Activated CD4-positive, alpha-beta memory T cell treated with anti-CD3 and anti-CD28 coated beads for 36 hours (primary cell): ENCODE results near the gene UVRAG. TPM values are rescaled to one million over a fixed set of nuclear protein-coding genes. Genes with fewer than 3 reads are reported as not detected.

Experiments
- CTCF ChIA-PET: fragments of 350-600 bp; sonication (Branson Sonifier 250); formaldehyde crosslinking; loops from one replicate; lab custom pipeline; 2021; ENCODE audit warnings: antibody characterized with exemption, inconsistent platforms; lab: Charles Lee
- POLR2A ChIA-PET: fragments of 350-600 bp; sonication (Branson Sonifier 250); formaldehyde crosslinking; loops from one replicate; lab custom pipeline; 2021; ENCODE audit warnings: antibody characterized with exemption; lab: Charles Lee
- DNase-seq: peaks from one replicate; pipeline ENCODE4 v3.0.0-alpha.2; 2020
- H3K27ac Mint-ChIP-seq: one replicate; pipeline ENCODE4 v1.8.0; 2021; ENCODE audit warnings: mixed read lengths
- H3K27me3 Mint-ChIP-seq: one replicate; pipeline ENCODE4 v1.8.0; 2021; ENCODE audit warnings: mixed read lengths
- H3K36me3 Mint-ChIP-seq: one replicate; pipeline ENCODE4 v1.8.0; 2021; ENCODE audit warnings: mixed read lengths
- H3K4me1 Mint-ChIP-seq: one replicate; pipeline ENCODE4 v1.8.0; 2021; ENCODE audit warnings: low read depth, mixed read lengths
- H3K4me3 Mint-ChIP-seq: one replicate; pipeline ENCODE4 v1.8.0; 2021; ENCODE audit warnings: mild to moderate bottlenecking, mixed read lengths
- H3K9me3 Mint-ChIP-seq: one replicate; pipeline ENCODE4 v1.8.0; 2021; ENCODE audit warnings: mixed read lengths
- intact Hi-C: fragments of 100-400 bp; cut with micrococcal nuclease; formaldehyde crosslinking; loops from one replicate; pipeline ENCODE4 v1.15.1; 2023
- total RNA-seq, 2 experiments: library from RNA; stranded (reverse); gene quantifications; one replicate each; pipeline ENCODE4 v1.2.3, GENCODE V29; 2021

UVRAG gene
- total RNA-seq, 2 experiments from 2014 or later, result 15.5 to 16.7 TPM

- no peaks in the 10 kb centered on the region for H3K9me3 Mint-ChIP-seq
- ChIA-PET CTCF (no interaction called here), POLR2A (no interaction called here)
- peaks cover 16% of the 10 kb centered on the region for H3K36me3 Mint-ChIP-seq
- no peaks in the 10 kb centered on the region for H3K27me3 Mint-ChIP-seq
- intact Hi-C loops, result no loop called here
- H3K27ac Mint-ChIP-seq, result no peak overlapping the region
- DNase-seq, result no peak
- H3K4me1 Mint-ChIP-seq, result peaks cover 9% of the 10 kb centered on the region
- H3K4me3 Mint-ChIP-seq, result no peak overlapping the region
Observed at GRCh38 chr11:76025817-76026216, 210.8 kb downstream of the UVRAG start.

- CTCF ChIA-PET, result no interaction called here
- intact Hi-C loops, result no loop called here
- peaks cover 16% of the 10 kb centered on the region for H3K36me3 Mint-ChIP-seq
- H3K4me1 Mint-ChIP-seq, result peaks cover 5% of the 10 kb centered on the region
- POLR2A ChIA-PET, result no interaction called here
- no peak overlapping the region for H3K4me3 Mint-ChIP-seq
- no peaks in the 10 kb centered on the region for H3K27me3 Mint-ChIP-seq
- DNase-seq, result no peak
- no peak overlapping the region for H3K27ac Mint-ChIP-seq
- no peaks in the 10 kb centered on the region for H3K9me3 Mint-ChIP-seq
Observed at GRCh38 chr11:76026281-76026680, 211.3 kb downstream of the UVRAG start.

GRCh38 chr11:76026862-76027261 is 211.9 kb downstream of the UVRAG start:
- ChIA-PET CTCF (no interaction called here), POLR2A (no interaction called here)
- Mint-ChIP-seq H3K36me3 (peaks cover 16% of the 10 kb centered on the region), H3K27ac (no peak overlapping the region), H3K9me3 (no peaks in the 10 kb centered on the region), H3K4me3 (no peak overlapping the region), H3K27me3 (no peaks in the 10 kb centered on the region), H3K4me1 (peaks cover 3% of the 10 kb centered on the region)
- no peak for DNase-seq
- intact Hi-C loops, result no loop called here

GRCh38 chr11:76030286-76030685 is 215.3 kb downstream of the UVRAG start:
- ChIA-PET CTCF (no interaction called here), POLR2A (no interaction called here)
- no peak overlapping the region for H3K27ac Mint-ChIP-seq
- intact Hi-C loops, result no loop called here
- no peaks in the 10 kb centered on the region for H3K27me3 Mint-ChIP-seq
- DNase-seq, result no peak
- no peaks in the 10 kb centered on the region for H3K9me3 Mint-ChIP-seq
- H3K4me1 Mint-ChIP-seq, result no peaks in the 10 kb centered on the region
- H3K4me3 Mint-ChIP-seq, result no peak overlapping the region
- peaks cover 10% of the 10 kb centered on the region for H3K36me3 Mint-ChIP-seq

- no peak for DNase-seq
- ChIA-PET CTCF (no interaction called here), POLR2A (no interaction called here)
- Mint-ChIP-seq H3K4me1 (no peaks in the 10 kb centered on the region), H3K27ac (no peak overlapping the region), H3K36me3 (peaks cover 10% of the 10 kb centered on the region), H3K9me3 (no peaks in the 10 kb centered on the region), H3K27me3 (no peaks in the 10 kb centered on the region), H3K4me3 (no peak overlapping the region)
- intact Hi-C loops, result no loop called here
Observed at GRCh38 chr11:76030968-76031590, 216.1 kb downstream of the UVRAG start.

- intact Hi-C loops, result no loop called here
- Mint-ChIP-seq H3K27me3 (no peaks in the 10 kb centered on the region), H3K27ac (no peak overlapping the region), H3K36me3 (peaks cover 7% of the 10 kb centered on the region), H3K4me1 (no peaks in the 10 kb centered on the region), H3K4me3 (no peak overlapping the region), H3K9me3 (no peaks in the 10 kb centered on the region)
- POLR2A ChIA-PET, result no interaction called here
- no peak for DNase-seq
- CTCF ChIA-PET, result interaction anchor here (2.2 kb wide), 1 partner anchor 118 kb away, joined by 5 read pairs; no protein-coding TSS in a partner anchor
Observed at GRCh38 chr11:76033699-76034098, 218.7 kb downstream of the UVRAG start.

GRCh38 chr11:76035020-76035419 is 220.0 kb downstream of the UVRAG start:
- intact Hi-C loops, result no loop called here
- no peaks in the 10 kb centered on the region for H3K9me3 Mint-ChIP-seq
- H3K4me1 Mint-ChIP-seq, result no peaks in the 10 kb centered on the region
- no peak overlapping the region for H3K27ac Mint-ChIP-seq
- no peaks in the 10 kb centered on the region for H3K27me3 Mint-ChIP-seq
- H3K4me3 Mint-ChIP-seq, result no peak overlapping the region
- no peak for DNase-seq
- CTCF ChIA-PET, result interaction anchor here (2.2 kb wide), 1 partner anchor 117 kb away, joined by 5 read pairs; no protein-coding TSS in a partner anchor
- H3K36me3 Mint-ChIP-seq, result peaks cover 4% of the 10 kb centered on the region
- POLR2A ChIA-PET, result no interaction called here

GRCh38 chr11:76038608-76039007 is 223.6 kb downstream of the UVRAG start:
- no peak overlapping the region for H3K4me3 Mint-ChIP-seq
- DNase-seq, result no peak
- CTCF ChIA-PET, result no interaction called here
- H3K36me3 Mint-ChIP-seq, result peaks cover 5% of the 10 kb centered on the region
- no peak overlapping the region for H3K27ac Mint-ChIP-seq
- intact Hi-C loops, result no loop called here
- H3K4me1 Mint-ChIP-seq, result no peaks in the 10 kb centered on the region
- no peaks in the 10 kb centered on the region for H3K27me3 Mint-ChIP-seq
- POLR2A ChIA-PET, result no interaction called here
- H3K9me3 Mint-ChIP-seq, result no peaks in the 10 kb centered on the region

- H3K27ac Mint-ChIP-seq, result no peak overlapping the region
- ChIA-PET POLR2A (no interaction called here), CTCF (interaction anchor here (0.8 kb wide), 1 partner anchor 34 kb away, joined by 3 read pairs; no protein-coding TSS in a partner anchor)
- peaks cover 12% of the 10 kb centered on the region for H3K36me3 Mint-ChIP-seq
- DNase-seq, result no peak
- no peaks in the 10 kb centered on the region for H3K27me3 Mint-ChIP-seq
- no peaks in the 10 kb centered on the region for H3K4me1 Mint-ChIP-seq
- H3K4me3 Mint-ChIP-seq, result no peak overlapping the region
- H3K9me3 Mint-ChIP-seq, result peaks cover 8% of the 10 kb centered on the region
- intact Hi-C loops, result no loop called here
Observed at GRCh38 chr11:76041208-76041607, 226.2 kb downstream of the UVRAG start.

- Mint-ChIP-seq H3K36me3 (peaks cover 32% of the 10 kb centered on the region), H3K27me3 (no peaks in the 10 kb centered on the region), H3K4me3 (no peak overlapping the region), H3K27ac (no peak overlapping the region), H3K4me1 (no peaks in the 10 kb centered on the region), H3K9me3 (peaks cover 42% of the 10 kb centered on the region)
- POLR2A ChIA-PET, result no interaction called here
- intact Hi-C loops, result no loop called here
- DNase-seq, result no peak
- CTCF ChIA-PET, result no interaction called here
Observed at GRCh38 chr11:76044750-76045320, 229.8 kb downstream of the UVRAG start.

GRCh38 chr11:76047231-76047630 is 232.2 kb downstream of the UVRAG start:
- Mint-ChIP-seq H3K4me3 (no peak overlapping the region), H3K9me3 (peaks cover 42% of the 10 kb centered on the region), H3K27ac (no peak overlapping the region), H3K27me3 (no peaks in the 10 kb centered on the region), H3K4me1 (no peaks in the 10 kb centered on the region), H3K36me3 (peaks cover 29% of the 10 kb centered on the region)
- DNase-seq, result no peak
- ChIA-PET CTCF (no interaction called here), POLR2A (no interaction called here)
- intact Hi-C loops, result no loop called here

GRCh38 chr11:76047766-76048165 is 232.8 kb downstream of the UVRAG start:
- no peaks in the 10 kb centered on the region for H3K27me3 Mint-ChIP-seq
- peaks cover 29% of the 10 kb centered on the region for H3K36me3 Mint-ChIP-seq
- H3K9me3 Mint-ChIP-seq, result peaks cover 42% of the 10 kb centered on the region
- no peaks in the 10 kb centered on the region for H3K4me1 Mint-ChIP-seq
- ChIA-PET POLR2A (no interaction called here), CTCF (no interaction called here)
- intact Hi-C loops, result no loop called here
- no peak overlapping the region for H3K4me3 Mint-ChIP-seq
- no peak for DNase-seq
- H3K27ac Mint-ChIP-seq, result no peak overlapping the region

GRCh38 chr11:76048763-76049162 is 233.8 kb downstream of the UVRAG start:
- Mint-ChIP-seq H3K9me3 (peaks cover 42% of the 10 kb centered on the region), H3K27me3 (no peaks in the 10 kb centered on the region), H3K4me1 (no peaks in the 10 kb centered on the region), H3K36me3 (peaks cover 29% of the 10 kb centered on the region), H3K27ac (no peak overlapping the region), H3K4me3 (no peak overlapping the region)
- peak; percentile 21 for DNase-seq
- ChIA-PET POLR2A (no interaction called here), CTCF (no interaction called here)
- intact Hi-C loops, result no loop called here
